Activated CD4-positive, alpha-beta T cell treated with anti-CD3 and anti-CD28 coated beads, Interleukin-2, amount 10 ng/mL, durations not matched to agents 24 days and 14 days (primary cell): Measurements from ENCODE around the gene SLC34A3. TPM values are rescaled to one million over a fixed set of nuclear protein-coding genes. Genes with fewer than 3 reads are reported as not detected.
A peak's percentile ranks its signal among the peaks of the same experiment; 100 is the strongest.
"Not testable (repeated sequence)": the region's sequence is repeated elsewhere in the genome, so short reads cannot be mapped to it uniquely, and the experiment has no call there.

ENCODE experiments used
- DNase-seq: peaks from one replicate; pipeline ENCODE4 v3.0.0; 2022
- H3K27ac Mint-ChIP-seq: one replicate; pipeline ENCODE4 v1.8.0; 2022; ENCODE audit warnings: mild to moderate bottlenecking, mixed read lengths
- H3K27me3 Mint-ChIP-seq: one replicate; pipeline ENCODE4 v1.8.0; 2022; ENCODE audit warnings: mixed read lengths
- H3K36me3 Mint-ChIP-seq: one replicate; pipeline ENCODE4 v1.8.0; 2022; ENCODE audit warnings: low read depth, mild to moderate bottlenecking, mixed read lengths
- H3K4me1 Mint-ChIP-seq: one replicate; pipeline ENCODE4 v1.8.0; 2021; ENCODE audit warnings: mixed read lengths
- H3K4me3 Mint-ChIP-seq: one replicate; pipeline ENCODE4 v1.8.0; 2022; ENCODE audit warnings: mild to moderate bottlenecking, moderate library complexity, mixed read lengths
- H3K9me3 Mint-ChIP-seq: one replicate; pipeline ENCODE4 v1.8.0; 2021; ENCODE audit warnings: mixed read lengths
- intact Hi-C: fragments of 100-400 bp; cut with micrococcal nuclease; formaldehyde crosslinking; loops from one replicate; pipeline ENCODE4 v1.15.1; 2023
- total RNA-seq: library from RNA; stranded (reverse); gene quantifications from 2 replicates; pipeline ENCODE4 v1.2.3, GENCODE V29; 2022

The SLC34A3 gene
- total RNA-seq, 1 donor from 2014 or later = not detected

DNA sequence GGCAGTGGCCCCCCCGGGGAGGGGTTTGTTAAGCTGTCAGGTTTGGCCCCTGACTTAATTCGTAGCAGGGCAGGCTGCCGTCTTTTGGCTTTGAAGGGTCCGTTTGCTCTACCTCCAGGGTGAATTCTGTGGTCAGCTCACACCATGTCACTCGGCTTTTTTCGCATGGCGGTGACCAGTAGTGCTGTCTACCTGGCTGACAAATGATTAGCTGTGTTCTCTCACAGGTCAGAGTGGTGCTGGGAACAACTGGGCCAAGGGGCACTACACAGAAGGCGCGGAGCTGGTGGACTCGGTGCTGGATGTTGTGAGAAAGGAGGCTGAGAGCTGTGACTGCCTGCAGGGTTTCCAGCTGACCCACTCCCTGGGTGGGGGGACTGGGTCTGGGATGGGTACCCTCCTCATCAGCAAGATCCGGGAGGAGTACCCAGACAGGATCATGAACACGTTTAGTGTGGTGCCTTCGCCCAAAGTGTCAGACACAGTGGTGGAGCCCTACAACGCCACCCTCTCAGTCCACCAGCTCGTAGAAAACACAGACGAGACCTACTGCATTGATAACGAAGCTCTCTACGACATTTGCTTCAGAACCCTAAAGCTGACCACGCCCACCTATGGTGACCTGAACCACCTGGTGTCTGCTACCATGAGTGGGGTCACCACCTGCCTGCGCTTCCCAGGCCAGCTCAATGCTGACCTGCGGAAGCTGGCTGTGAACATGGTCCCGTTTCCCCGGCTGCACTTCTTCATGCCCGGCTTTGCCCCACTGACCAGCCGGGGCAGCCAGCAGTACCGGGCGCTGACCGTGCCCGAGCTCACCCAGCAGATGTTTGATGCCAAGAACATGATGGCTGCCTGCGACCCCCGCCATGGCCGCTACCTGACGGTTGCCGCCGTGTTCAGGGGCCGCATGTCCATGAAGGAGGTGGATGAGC is 11.8 kb downstream of the SLC34A3 start:
- intact Hi-C loops = loop anchor here (5.0 kb wide), 1 partner anchor 40 kb away; the partner anchor contains the start of gene TPRN
- Mint-ChIP-seq H3K27me3 (peaks cover 2% of the 10 kb centered on the region), H3K27ac (peak overlapping the region; percentile 83), H3K36me3 (peaks cover 28% of the 10 kb centered on the region), H3K9me3 (no peaks in the 10 kb centered on the region), H3K4me1 (peaks cover 19% of the 10 kb centered on the region), H3K4me3 (peak overlapping the region; percentile 86)
- DNase-seq = peak; percentile 78

DNA sequence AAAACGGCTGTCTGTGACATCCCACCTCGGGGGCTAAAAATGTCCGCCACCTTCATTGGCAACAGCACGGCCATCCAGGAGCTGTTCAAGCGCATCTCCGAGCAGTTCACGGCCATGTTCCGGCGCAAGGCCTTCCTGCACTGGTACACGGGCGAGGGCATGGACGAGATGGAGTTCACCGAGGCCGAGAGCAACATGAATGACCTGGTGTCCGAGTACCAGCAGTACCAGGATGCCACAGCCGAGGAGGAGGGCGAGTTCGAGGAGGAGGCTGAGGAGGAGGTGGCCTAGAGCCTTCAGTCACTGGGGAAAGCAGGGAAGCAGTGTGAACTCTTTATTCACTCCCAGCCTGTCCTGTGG is 12.5 kb downstream of the SLC34A3 start:
- H3K27ac Mint-ChIP-seq = peak overlapping the region; percentile 76
- not testable (repeated sequence) for DNase-seq, H3K27me3 Mint-ChIP-seq, H3K9me3 Mint-ChIP-seq
- intact Hi-C loops = loop anchor here (5.0 kb wide), 1 partner anchor 41 kb away; the partner anchor contains the start of gene TPRN
- peaks cover 17% of the 10 kb centered on the region for H3K4me1 Mint-ChIP-seq
- peaks cover 28% of the 10 kb centered on the region for H3K36me3 Mint-ChIP-seq
- peak overlapping the region; percentile 86 for H3K4me3 Mint-ChIP-seq

DNA sequence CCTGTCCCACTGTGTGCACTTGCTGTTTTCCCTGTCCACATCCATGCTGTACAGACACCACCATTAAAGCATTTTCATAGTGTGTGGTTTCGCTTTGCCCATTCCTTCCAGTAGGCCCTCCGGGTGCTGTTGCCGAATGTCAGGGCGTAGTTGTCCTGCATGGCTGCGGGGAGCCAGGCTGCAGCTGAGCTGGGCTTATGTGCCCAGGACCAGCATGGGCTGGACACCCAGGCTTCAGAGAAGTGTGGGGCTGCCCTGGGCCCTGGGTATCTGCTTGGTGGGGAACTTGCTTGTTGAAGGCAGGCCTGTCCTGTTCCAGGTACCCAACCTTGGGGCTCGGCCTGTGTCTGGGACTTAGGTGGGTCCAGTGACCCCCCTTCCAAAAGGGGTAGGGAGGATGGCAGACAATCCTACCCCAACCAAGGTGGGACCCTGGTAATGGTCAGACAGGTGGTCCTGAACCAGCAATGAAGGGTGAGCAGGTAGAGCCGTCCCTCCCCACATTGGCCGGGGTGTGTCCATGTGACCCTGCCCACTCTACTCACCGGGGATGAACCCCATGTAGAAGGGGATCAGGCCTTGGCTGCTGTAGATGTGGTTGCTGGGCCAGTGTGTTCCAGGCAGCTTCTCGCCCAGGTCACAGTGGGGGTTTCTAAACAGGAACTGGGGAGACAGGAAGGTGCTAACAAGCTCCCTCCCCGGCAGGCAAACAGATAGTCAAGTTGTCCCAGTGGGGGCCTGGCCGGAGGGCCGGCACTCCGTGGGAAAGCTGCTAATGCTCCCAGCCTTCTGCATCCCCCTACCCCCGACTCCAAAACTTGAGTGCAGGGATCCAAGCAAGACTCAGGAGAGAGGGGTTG is 13.2 kb downstream of the SLC34A3 start:
- peak; percentile 73 for DNase-seq
- H3K36me3 Mint-ChIP-seq = peaks cover 28% of the 10 kb centered on the region
- peaks cover 15% of the 10 kb centered on the region for H3K4me1 Mint-ChIP-seq
- H3K27me3 Mint-ChIP-seq = peaks cover 2% of the 10 kb centered on the region
- intact Hi-C loops = loop anchor here (5.0 kb wide), 1 partner anchor 42 kb away; the partner anchor contains the start of gene TPRN
- H3K27ac Mint-ChIP-seq = peak overlapping the region; percentile 11
- no peak overlapping the region for H3K4me3 Mint-ChIP-seq
- H3K9me3 Mint-ChIP-seq = no peaks in the 10 kb centered on the region

DNA sequence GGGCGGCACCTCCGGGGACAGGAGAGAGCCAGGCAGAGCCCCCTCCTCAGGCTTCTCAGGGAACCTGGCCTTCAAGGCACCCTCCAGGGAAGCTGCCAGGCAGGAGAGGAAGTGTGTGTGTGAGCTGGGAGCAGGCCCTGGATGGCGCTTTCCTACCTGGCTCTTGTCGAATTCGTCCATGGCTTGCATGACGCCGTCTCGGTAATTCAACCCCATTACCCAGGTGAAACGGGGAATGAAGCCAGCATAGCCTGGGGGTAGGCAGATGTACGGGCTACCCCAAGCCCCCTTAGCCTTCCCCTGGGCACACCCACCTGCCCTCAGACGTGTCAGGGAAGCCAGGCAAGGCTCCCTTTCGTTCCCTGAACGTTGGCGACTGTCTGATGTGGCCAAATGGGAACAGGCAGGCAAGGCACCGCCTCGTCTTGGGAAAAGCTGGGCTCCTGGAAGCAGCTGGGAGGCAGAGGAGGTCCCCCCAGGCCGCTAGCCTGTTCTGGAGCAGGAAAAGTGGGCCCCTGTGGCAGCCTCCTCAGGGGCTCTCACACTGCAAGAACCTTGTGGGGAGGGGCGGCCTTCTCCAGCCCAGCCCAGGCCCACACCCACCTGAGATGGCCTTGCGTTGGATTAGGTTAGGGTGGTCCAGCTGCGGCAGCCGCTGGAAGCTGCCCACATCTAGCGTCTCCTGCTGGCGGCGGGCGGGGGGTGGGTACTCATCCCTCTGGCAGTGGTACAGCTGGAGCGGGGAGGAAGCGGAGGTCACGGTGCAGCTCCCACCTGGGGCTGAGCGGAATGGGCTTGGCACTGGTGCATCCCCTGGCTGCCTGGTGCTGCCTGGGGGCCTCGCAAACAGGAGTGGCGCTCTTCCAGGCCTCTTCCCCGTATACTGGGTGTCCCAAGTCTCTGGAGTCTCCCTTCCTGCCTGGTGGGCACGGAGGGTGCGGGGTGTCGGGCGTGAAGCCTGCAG is 14.1 kb downstream of the SLC34A3 start:
- H3K9me3 Mint-ChIP-seq = no peaks in the 10 kb centered on the region
- no peak overlapping the region for H3K4me3 Mint-ChIP-seq
- H3K4me1 Mint-ChIP-seq = peaks cover 12% of the 10 kb centered on the region
- no peak overlapping the region for H3K27ac Mint-ChIP-seq
- H3K36me3 Mint-ChIP-seq = peaks cover 26% of the 10 kb centered on the region
- H3K27me3 Mint-ChIP-seq = peaks cover 2% of the 10 kb centered on the region
- intact Hi-C loops = loop anchor here (5.0 kb wide), 1 partner anchor 42 kb away; the partner anchor contains the start of gene TPRN
- peak; percentile 69 for DNase-seq

DNA sequence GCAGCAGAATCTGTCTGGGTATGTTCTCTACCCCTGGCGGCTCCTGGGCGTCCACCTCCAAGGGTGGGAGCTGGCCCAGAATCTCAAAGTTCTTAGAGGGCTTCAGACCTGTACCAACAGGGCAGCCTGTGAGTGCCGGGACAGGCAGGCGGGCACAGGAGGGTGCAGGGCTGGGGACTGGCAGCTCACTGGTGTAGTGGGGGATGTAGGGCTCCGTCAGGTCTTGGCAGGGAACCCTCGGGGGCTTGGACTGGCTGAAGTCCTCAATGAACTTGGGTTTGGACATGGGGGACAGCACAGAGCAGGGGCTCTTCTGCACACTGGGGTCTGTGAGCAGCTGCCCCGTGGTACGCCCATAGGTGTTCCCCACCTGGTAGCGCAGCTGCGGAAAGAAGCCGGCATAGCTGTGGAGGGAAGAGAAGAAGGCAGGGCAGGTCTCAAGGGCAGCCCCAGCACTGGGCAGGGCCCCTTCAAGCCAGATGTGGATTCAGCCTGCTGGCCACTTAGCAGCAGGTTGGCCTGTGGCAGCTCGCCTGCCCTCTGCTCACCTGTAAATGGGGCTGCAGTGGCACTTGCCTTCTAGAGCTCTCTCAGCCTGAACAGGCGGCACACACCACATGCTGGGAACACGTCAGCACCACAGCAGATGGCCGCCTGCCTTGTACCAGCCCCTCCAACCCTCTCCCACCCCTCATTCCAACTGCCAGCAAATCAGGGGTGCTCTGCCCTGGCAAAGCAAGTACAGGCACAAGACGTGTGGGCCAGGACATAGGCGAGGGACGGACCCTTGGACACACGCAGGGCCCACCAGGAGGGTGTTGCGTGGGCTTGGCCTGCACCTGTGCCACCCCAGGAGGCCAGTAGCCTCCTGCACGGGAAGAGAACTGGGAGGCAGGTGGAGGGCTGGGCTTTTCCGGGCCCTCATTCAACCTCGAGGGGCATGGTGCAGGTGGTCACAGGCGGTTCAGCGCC is 15.0 kb downstream of the SLC34A3 start:
- intact Hi-C loops = no loop called here
- Mint-ChIP-seq H3K4me1 (peaks cover 12% of the 10 kb centered on the region), H3K27ac (no peak overlapping the region), H3K36me3 (peaks cover 26% of the 10 kb centered on the region), H3K27me3 (peaks cover 2% of the 10 kb centered on the region), H3K9me3 (no peaks in the 10 kb centered on the region), H3K4me3 (no peak overlapping the region)
- peak; percentile 64 for DNase-seq

DNA sequence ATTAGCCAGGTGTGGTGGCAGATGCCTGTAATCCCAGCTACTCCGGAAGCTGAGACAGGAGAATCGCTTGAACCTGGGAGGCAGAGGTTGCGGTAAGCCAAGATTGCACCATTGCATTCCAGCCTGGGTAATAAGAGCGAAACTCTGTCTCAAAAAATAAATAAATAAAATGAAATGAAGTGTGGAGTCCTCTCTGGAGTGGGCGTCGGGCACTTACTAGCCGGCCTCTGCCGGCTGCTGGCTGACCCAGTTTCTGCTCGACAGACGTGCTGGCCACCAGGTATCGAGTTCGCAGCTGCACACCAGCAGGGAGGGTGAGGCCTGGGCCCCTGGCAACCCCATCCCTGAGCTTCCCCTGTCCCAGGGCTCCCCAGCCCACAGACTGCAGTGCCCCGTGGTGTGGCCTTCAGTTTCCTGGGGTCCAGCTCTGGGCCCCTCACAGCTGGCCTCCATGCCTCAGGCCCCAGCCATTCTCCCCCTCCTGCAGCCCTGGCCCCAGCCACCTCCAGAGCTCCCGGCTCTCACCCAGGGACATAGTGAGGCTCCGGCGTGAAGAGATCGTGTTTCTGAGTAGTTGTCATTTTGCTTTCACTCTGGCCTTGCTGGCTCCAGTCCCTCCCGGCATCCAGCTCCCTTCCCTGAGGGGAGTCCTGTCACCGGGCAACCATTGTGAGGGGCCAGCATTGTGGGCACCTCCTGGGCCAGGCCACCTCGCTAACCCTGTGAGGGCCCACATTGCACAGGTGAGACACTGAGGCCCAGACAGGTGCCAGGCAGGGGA is 16.6 kb downstream of the SLC34A3 start:
- intact Hi-C loops = no loop called here
- Mint-ChIP-seq H3K36me3 (peaks cover 15% of the 10 kb centered on the region), H3K4me1 (peaks cover 9% of the 10 kb centered on the region), H3K9me3 (no peaks in the 10 kb centered on the region), H3K4me3 (no peak overlapping the region), H3K27me3 (no peaks in the 10 kb centered on the region), H3K27ac (no peak overlapping the region)
- peak; percentile 61 for DNase-seq

DNA sequence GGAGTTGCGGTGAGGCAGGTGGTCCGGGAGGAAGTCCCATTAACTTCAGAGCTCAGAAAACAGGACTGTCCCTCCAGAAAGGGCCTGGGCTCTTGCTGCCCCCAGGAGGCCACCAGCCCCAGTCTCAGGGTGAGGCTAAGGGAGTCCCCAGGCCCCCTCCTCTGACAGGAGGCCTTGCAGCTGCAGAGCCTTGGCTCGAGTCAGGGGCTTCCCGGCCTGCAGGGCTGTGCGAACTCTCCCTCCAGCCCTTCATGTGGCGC is 17.1 kb downstream of the SLC34A3 start:
- Mint-ChIP-seq H3K4me3 (no peak overlapping the region), H3K4me1 (peaks cover 4% of the 10 kb centered on the region), H3K36me3 (peaks cover 10% of the 10 kb centered on the region), H3K9me3 (no peaks in the 10 kb centered on the region), H3K27me3 (no peaks in the 10 kb centered on the region), H3K27ac (no peak overlapping the region)
- intact Hi-C loops = no loop called here
- DNase-seq = no peak

DNA sequence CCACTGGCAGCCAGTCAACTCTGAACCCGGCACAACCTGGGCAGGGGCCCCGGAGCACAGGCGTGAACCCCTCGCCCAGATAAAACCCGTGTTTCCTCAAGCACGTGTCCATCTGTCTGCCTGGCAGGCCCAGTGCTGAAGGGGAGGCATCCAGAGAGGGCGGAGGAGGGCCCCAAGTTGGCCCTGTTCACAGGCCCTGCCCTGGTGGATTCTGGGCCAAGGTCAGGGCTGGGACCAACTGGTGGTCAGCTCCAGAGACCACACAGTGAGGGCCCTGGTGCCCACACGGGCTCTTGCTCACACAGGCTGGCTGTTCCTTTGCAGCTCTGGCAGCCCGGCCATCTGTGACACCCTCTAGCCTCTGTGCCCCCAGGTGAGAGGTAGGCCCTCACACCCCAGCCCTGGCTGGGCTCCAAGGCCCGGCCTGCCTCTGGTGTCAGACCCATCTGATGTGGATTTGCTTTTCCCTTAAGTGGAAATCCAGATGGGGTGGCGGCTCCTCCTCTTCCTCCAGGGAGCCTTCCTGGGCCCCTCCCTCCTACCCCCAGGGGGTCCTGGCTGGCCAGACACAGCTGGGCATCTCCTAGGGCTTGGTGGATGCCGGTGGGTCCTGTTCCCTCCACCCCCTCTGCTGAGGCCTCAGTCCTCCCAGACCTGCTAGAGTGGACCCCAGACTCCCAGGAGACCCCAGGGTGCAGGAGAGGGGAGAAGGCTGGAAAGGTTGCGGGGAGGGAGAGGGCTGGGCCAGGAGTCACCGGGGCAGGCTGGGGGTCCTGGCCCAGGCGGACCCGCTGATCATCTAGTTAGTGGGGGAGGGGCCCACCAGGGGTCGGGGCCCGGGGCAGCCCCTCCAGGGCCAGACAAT is 19.9 kb downstream of the SLC34A3 start:
- Mint-ChIP-seq H3K27ac (no peak overlapping the region), H3K9me3 (no peaks in the 10 kb centered on the region), H3K4me3 (no peak overlapping the region), H3K27me3 (peaks cover 1% of the 10 kb centered on the region), H3K36me3 (peaks cover 3% of the 10 kb centered on the region), H3K4me1 (peaks cover 5% of the 10 kb centered on the region)
- DNase-seq = no peak
- intact Hi-C loops = no loop called here

DNA sequence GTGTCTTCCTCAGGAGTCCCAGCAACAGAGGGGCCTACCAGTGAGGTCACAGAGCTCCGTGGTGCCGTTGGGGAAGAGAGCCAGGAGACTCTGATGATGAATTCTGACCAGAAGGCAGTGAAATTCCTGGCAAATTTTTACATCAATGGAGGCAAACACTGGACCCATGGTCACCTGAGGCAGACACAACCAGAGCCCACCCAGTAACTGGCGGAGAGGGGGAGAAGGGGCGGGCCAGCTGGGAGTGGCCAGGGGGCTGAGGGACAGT is 20.4 kb downstream of the SLC34A3 start, which contains the start of gene STPG3:
TSS of gene STPG3 (plus strand) at position 93 of the 268 bp plus-strand sequence. CDS start at position 94, 1 bp downstream.
- no peaks in the 10 kb centered on the region for H3K9me3 Mint-ChIP-seq
- intact Hi-C loops = no loop called here
- no peak for DNase-seq
- peaks cover 6% of the 10 kb centered on the region for H3K4me1 Mint-ChIP-seq
- peaks cover 1% of the 10 kb centered on the region for H3K27me3 Mint-ChIP-seq
- H3K27ac Mint-ChIP-seq = no peak within 1 kb of the TSS
- no peak within 1 kb of the TSS for H3K4me3 Mint-ChIP-seq
- H3K36me3 Mint-ChIP-seq = peaks cover 3% of the 10 kb centered on the region

DNA sequence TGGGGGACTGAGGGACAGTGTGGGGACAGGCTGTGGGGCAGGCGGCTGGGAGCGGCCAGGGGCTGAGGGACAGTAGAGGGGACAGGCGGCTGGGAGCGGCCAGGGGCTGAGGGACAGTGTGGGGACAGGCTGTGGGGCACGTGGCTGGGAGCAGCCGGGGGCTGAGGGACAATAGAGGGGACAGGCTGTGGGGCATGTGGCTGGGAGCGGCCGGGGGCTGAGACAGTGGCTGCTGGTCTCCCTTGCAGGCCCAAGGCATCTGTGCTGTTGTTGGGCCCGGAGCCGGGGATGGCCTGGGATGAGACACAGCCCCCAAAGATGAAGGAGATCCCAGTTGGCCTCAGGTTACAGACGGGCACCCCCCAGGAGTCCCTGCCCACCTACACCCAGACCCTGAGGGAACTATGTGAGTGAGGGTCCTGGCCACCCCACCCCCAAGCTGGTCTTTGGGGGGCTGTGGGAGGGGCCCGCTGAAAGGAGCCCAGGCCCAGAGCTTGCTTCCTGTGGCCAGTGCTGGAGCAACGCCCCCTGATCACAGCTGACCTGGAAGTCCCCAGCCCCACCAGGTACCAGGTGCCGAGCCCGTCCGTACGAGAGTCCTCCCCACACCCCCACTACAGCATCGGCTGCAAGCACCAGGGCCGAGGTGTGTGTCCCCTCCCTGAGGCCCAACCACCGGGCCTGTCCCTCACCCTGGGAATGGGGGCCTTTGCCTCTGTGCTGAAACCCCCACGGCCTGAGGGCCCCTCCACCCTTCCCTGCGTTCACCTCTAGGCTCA is 21.0 kb downstream of the SLC34A3 start:
- Mint-ChIP-seq H3K4me3 (no peak overlapping the region), H3K27me3 (peaks cover 1% of the 10 kb centered on the region), H3K27ac (no peak overlapping the region), H3K36me3 (peaks cover 3% of the 10 kb centered on the region), H3K4me1 (peaks cover 10% of the 10 kb centered on the region), H3K9me3 (no peaks in the 10 kb centered on the region)
- intact Hi-C loops = no loop called here
- no peak for DNase-seq
